Neural cell (in vitro differentiated cells): ENCODE data around the gene UBAP2L.
"Not testable (repeated sequence)": the region's sequence is repeated elsewhere in the genome, so short reads cannot be mapped to it uniquely, and the experiment has no call there.

Source experiments
- EZH2 ChIP-seq: fragments of 200-600, 300-800 bp; shearing (Covaris generic), sonication (generic); IDR thresholded peaks from 2 replicates; pipeline ENCODE4 v1.6.1; 2014; ENCODE audit warnings: antibody characterized with exemption, low read length, borderline replicate concordance, mild to moderate bottlenecking; ENCODE audit not compliant: insufficient read depth, poor library complexity, severe bottlenecking
- POLR2AphosphoS5 ChIP-seq: IDR thresholded peaks from 2 replicates; pipeline ENCODE4 v1.6.1; 2012
- RAD21 ChIP-seq: fragments of 450-650 bp; conservative IDR thresholded peaks from 2 replicates; pipeline ENCODE4 v1.6.1; 2014; ENCODE audit warnings: antibody characterized with exemption, mild to moderate bottlenecking, moderate library complexity
- SMC3 ChIP-seq: fragments of 450-650 bp; conservative IDR thresholded peaks from 2 replicates; pipeline ENCODE4 v1.6.1; 2014; ENCODE audit warnings: antibody characterized with exemption, mild to moderate bottlenecking, moderate library complexity; ENCODE audit not compliant: poor library complexity
- TAF1 ChIP-seq: IDR thresholded peaks from 2 replicates; pipeline ENCODE4 v1.6.1; 2012; ENCODE audit warnings: low read depth
- TF ChIP-seq, protein P1 (sequence below): fragments of 450-650 bp; IDR thresholded peaks from 2 replicates; pipeline ENCODE4 v1.5.1; 2014; ENCODE audit warnings: antibody characterized with exemption, mild to moderate bottlenecking, moderate library complexity; ENCODE audit not compliant: poor library complexity, severe bottlenecking
- TF ChIP-seq, protein P2 (sequence below): IDR thresholded peaks from 2 replicates; pipeline ENCODE4 v1.6.1; 2012; ENCODE audit warnings: borderline replicate concordance

DNA sequence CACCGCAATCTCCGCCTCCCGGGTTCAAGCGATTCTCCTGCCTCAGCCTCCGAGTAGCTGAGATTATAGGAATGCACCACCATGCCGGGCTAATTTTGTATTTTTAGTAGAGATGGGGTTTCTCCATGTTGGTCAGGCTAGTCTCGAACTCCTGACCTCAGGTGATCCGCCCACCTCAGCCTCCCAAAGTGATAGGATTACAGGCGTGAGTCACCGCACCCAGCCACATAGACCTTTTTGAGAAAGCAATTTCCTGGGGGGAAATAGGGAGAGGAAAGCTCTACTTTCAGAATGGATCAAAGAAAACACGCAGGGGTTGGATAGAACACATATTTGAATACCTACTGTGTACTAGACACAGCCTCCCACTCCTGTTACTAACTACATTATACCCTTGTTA lies 15.0 kb upstream of the UBAP2L start:
- not testable (repeated sequence) for TF ChIP-seq EZH2, POLR2AphosphoS5, SMC3, TAF1, RAD21
- TF ChIP-seq, protein P1, sequence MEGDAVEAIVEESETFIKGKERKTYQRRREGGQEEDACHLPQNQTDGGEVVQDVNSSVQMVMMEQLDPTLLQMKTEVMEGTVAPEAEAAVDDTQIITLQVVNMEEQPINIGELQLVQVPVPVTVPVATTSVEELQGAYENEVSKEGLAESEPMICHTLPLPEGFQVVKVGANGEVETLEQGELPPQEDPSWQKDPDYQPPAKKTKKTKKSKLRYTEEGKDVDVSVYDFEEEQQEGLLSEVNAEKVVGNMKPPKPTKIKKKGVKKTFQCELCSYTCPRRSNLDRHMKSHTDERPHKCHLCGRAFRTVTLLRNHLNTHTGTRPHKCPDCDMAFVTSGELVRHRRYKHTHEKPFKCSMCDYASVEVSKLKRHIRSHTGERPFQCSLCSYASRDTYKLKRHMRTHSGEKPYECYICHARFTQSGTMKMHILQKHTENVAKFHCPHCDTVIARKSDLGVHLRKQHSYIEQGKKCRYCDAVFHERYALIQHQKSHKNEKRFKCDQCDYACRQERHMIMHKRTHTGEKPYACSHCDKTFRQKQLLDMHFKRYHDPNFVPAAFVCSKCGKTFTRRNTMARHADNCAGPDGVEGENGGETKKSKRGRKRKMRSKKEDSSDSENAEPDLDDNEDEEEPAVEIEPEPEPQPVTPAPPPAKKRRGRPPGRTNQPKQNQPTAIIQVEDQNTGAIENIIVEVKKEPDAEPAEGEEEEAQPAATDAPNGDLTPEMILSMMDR = not testable (repeated sequence)
- TF ChIP-seq, protein P2, sequence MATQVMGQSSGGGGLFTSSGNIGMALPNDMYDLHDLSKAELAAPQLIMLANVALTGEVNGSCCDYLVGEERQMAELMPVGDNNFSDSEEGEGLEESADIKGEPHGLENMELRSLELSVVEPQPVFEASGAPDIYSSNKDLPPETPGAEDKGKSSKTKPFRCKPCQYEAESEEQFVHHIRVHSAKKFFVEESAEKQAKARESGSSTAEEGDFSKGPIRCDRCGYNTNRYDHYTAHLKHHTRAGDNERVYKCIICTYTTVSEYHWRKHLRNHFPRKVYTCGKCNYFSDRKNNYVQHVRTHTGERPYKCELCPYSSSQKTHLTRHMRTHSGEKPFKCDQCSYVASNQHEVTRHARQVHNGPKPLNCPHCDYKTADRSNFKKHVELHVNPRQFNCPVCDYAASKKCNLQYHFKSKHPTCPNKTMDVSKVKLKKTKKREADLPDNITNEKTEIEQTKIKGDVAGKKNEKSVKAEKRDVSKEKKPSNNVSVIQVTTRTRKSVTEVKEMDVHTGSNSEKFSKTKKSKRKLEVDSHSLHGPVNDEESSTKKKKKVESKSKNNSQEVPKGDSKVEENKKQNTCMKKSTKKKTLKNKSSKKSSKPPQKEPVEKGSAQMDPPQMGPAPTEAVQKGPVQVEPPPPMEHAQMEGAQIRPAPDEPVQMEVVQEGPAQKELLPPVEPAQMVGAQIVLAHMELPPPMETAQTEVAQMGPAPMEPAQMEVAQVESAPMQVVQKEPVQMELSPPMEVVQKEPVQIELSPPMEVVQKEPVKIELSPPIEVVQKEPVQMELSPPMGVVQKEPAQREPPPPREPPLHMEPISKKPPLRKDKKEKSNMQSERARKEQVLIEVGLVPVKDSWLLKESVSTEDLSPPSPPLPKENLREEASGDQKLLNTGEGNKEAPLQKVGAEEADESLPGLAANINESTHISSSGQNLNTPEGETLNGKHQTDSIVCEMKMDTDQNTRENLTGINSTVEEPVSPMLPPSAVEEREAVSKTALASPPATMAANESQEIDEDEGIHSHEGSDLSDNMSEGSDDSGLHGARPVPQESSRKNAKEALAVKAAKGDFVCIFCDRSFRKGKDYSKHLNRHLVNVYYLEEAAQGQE = not testable (repeated sequence)
